ENCODE data around the gene CLC.
"Not testable (repeated sequence)": the region's sequence is repeated elsewhere in the genome, so short reads cannot be mapped to it uniquely, and the experiment has no call there.

Gene CLC

GRCh38 chr19:39737891-39738290, at the start of gene CLC:
Gene CLC, minus strand, starts transcription at chr19:39738029. Its CDS starts 77 bp downstream, at chr19:39737952.
- DNase-seq = no peak

- DNase-seq = no peak
Observed at GRCh38 chr19:39780894-39781293, 43.1 kb upstream of the CLC start.

GRCh38 chr19:39778763-39779162, 40.9 kb upstream of the CLC start, which contains the start of gene LEUTX:
Gene LEUTX, plus strand, starts transcription at chr19:39778854. Its CDS starts 67 bp downstream, at chr19:39778921.
- peak; percentile 6 to 38 for DNase-seq

- no peak for DNase-seq
Observed at GRCh38 chr19:39768786-39769185, 31.0 kb upstream of the CLC start.

GRCh38 chr19:39768334-39768733, 30.5 kb upstream of the CLC start:
- DNase-seq = no peak

GRCh38 chr19:39765091-39766076, 27.6 kb upstream of the CLC start:
- peak; percentile 43 to 61 for DNase-seq

GRCh38 chr19:39761851-39762250, 24.0 kb upstream of the CLC start:
- not testable (repeated sequence) for DNase-seq

GRCh38 chr19:39759457-39760184, 21.8 kb upstream of the CLC start:
- DNase-seq = no peak

GRCh38 chr19:39754971-39755370, 17.1 kb upstream of the CLC start:
- DNase-seq = no peak

GRCh38 chr19:39754544-39754943, 16.7 kb upstream of the CLC start:
- DNase-seq = no peak

GRCh38 chr19:39752795-39753194, 15.0 kb upstream of the CLC start:
- no peak for DNase-seq

- DNase-seq = peak; percentile 10 to 36
Observed at GRCh38 chr19:39752390-39752789, 14.6 kb upstream of the CLC start.

GRCh38 chr19:39749981-39750380, 12.2 kb upstream of the CLC start:
- no peak for DNase-seq

GRCh38 chr19:39746836-39747529, 9.2 kb upstream of the CLC start:
- DNase-seq = no peak

GRCh38 chr19:39745643-39746042, 7.8 kb upstream of the CLC start:
- no peak for DNase-seq

GRCh38 chr19:39740395-39740794, 2.6 kb upstream of the CLC start:
- peak in 1 of 2 experiments; percentile 27 for DNase-seq

GRCh38 chr19:39738814-39739213, 985 bp upstream of the CLC start:
- no peak for DNase-seq

- DNase-seq = peak in 1 of 2 experiments; percentile 11
Observed at GRCh38 chr19:39737351-39737750, 478 bp downstream of the CLC start.

- DNase-seq = peak in 1 of 2 experiments; percentile 42
Observed at GRCh38 chr19:39736088-39736487, 1.7 kb downstream of the CLC start.

- DNase-seq = no peak
Observed at GRCh38 chr19:39735688-39736087, 2.1 kb downstream of the CLC start.

GRCh38 chr19:39733841-39734240, 4.0 kb downstream of the CLC start:
- no peak for DNase-seq

- DNase-seq = no peak
Observed at GRCh38 chr19:39731685-39732084, 6.1 kb downstream of the CLC start.

GRCh38 chr19:39729594-39729993, 8.2 kb downstream of the CLC start:
- no peak for DNase-seq

Measured in activated CD4-positive, alpha-beta T cell treated with anti-CD3 and anti-CD28 coated beads, Interleukin-2, amount 50 U/mL, for 48 hours (primary cell).